Lower leg skin (tissue), 3 donors: Measurements from ENCODE around the gene HLA-DRB1.

Experiments used
- CTCF ChIP-seq, 3 donors: fragments of 450-650 bp; IDR thresholded peaks; one replicate each; pipeline ENCODE4 v1.5.1; 2016; ENCODE audit warnings: antibody characterized with exemption in 3 of 3, mild to moderate bottlenecking in 3 of 3, moderate library complexity in 2 of 3
- POLR2A ChIP-seq, 2 donors: fragments of 450-650 bp; IDR thresholded peaks; one replicate each; pipeline ENCODE4 v1.6.1; 2016 to 2017; ENCODE audit warnings: antibody characterized with exemption in 2 of 2, mild to moderate bottlenecking in 1 of 2, moderate library complexity in 1 of 2

GRCh38 chr6:32637219-32637880, 47.7 kb upstream of the HLA-DRB1 start, which contains the start of gene HLA-DQA1:
- TF ChIP-seq CTCF (IDR thresholded peaks at IDR 0.05) (no peak), POLR2A (IDR thresholded peaks at IDR 0.05) (no peak)
